ENCODE data around the gene FMNL1.

The FMNL1 gene

DNA sequence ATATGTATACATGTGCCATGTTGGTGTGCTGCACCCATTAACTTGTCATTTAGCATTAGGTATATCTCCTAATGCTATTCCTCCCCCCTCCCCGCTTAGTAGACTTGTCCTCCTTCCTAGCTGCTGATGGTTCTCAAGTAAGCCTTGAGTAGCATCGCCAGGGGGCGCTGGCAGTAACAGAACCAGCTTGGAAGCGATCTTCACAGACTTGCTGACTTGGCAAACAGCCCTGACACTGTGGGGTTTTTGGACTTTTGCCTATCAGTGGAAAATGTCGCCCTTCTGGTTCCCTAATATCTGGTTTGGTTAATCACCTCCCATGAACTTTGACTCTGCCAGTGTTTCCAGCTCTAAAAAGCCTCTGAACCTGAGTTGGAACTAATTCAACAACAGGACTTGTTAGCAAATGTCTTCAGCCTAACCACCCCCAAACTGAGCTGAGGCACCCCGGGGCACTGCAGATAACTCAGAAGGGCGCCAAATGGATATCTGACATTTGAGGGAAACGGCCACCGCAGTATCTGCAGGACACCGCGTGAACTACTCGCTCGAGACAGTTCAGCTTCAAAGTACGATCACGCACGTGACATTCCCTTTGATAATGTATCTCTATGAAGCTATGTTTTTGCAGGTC, 55.6 kb downstream of the FMNL1 start:
- Histone ChIP-seq H3K4me3 (ENCODE audit: low read depth in 1 of 2, low read length in 2 of 2) (peak overlapping the region; percentile 12 to 35), H3K9me3 (ENCODE audit: control insufficient read depth in 1 of 2, low read length in 2 of 2) (no peaks in the 10 kb centered on the region), H3K27me3 (ENCODE audit: low read depth, low read length) (no peaks in the 10 kb centered on the region), H3K4me1 (ENCODE audit: control insufficient read depth in 1 of 2, insufficient read depth in 2 of 2, low read length in 2 of 2) (peaks cover 16 to 25% of the 10 kb centered on the region in 2 donors), H3K36me3 (ENCODE audit: control insufficient read depth in 1 of 2, insufficient read depth in 2 of 2, low read length in 2 of 2) (peaks cover 22 to 25% of the 10 kb centered on the region in 2 donors), H3K27ac (ENCODE audit: low read length) (peak overlapping the region; percentile 61)

DNA sequence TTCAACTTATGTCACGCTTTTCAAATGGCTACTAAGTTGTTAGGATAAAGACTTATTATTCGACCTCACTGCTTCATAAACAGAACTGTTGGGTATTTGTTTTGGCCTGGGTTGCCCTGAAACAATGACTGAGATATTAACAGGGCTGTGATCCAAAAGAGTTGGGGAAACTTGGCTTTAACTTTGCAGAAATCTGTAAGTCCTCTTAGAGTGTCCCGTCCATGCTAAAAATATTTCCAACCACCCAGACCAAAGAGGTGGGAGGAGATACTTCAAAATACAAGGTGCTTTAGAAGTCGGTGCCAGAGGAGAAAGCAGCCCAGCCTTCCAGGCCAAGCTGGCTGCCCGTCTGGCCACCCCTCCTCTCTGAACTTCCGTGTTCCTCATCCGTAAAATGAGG, 56.3 kb downstream of the FMNL1 start:
- Histone ChIP-seq H3K36me3 (ENCODE audit: control insufficient read depth in 1 of 2, insufficient read depth in 2 of 2, low read length in 2 of 2) (peaks cover 16 to 25% of the 10 kb centered on the region in 2 donors), H3K4me3 (ENCODE audit: low read depth in 1 of 2, low read length in 2 of 2) (peak overlapping the region; percentile 12 to 35)

DNA sequence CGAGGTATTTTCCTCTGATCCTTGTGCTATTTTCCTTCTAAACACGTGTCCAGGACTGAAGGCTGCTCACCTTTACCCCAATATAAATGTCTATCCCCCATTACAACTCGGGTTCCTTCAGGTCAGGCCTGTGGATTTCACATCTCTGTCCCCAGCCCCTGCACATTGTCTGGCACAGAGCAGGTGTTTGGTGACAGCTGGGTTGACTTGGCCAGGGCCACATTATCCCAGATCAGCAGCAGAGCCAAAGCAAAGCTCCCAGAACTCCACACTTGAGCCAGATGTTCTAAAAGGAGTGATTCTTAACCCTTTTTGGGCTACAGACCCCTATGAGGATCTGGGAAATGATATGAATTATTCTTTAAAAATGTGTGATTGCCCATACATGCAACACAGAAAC, 58.2 kb downstream of the FMNL1 start:
- Histone ChIP-seq H3K36me3 (ENCODE audit: control insufficient read depth in 1 of 2, insufficient read depth in 2 of 2, low read length in 2 of 2) (peaks cover 18 to 21% of the 10 kb centered on the region in 2 donors), H3K4me1 (ENCODE audit: control insufficient read depth in 1 of 2, insufficient read depth in 2 of 2, low read length in 2 of 2) (peaks cover 21 to 41% of the 10 kb centered on the region in 2 donors), H3K27me3 (ENCODE audit: low read depth, low read length) (no peaks in the 10 kb centered on the region), H3K4me3 (ENCODE audit: low read depth in 1 of 2, low read length in 2 of 2) (no peak overlapping the region), H3K9me3 (ENCODE audit: control insufficient read depth in 1 of 2, low read length in 2 of 2) (no peaks in the 10 kb centered on the region), H3K27ac (ENCODE audit: low read length) (no peak overlapping the region)

More for the DNA sequence above, 56.3 kb downstream of the FMNL1 start:
- peaks cover 21 to 32% of the 10 kb centered on the region in 2 donors for H3K4me1 ChIP-seq (ENCODE audit: control insufficient read depth in 1 of 2, insufficient read depth in 2 of 2, low read length in 2 of 2)
- no peaks in the 10 kb centered on the region for H3K27me3 ChIP-seq (ENCODE audit: low read depth, low read length)
- peak overlapping the region; percentile 61 for H3K27ac ChIP-seq (ENCODE audit: low read length)
- H3K9me3 ChIP-seq (ENCODE audit: control insufficient read depth in 1 of 2, low read length in 2 of 2): no peaks in the 10 kb centered on the region

DNA sequence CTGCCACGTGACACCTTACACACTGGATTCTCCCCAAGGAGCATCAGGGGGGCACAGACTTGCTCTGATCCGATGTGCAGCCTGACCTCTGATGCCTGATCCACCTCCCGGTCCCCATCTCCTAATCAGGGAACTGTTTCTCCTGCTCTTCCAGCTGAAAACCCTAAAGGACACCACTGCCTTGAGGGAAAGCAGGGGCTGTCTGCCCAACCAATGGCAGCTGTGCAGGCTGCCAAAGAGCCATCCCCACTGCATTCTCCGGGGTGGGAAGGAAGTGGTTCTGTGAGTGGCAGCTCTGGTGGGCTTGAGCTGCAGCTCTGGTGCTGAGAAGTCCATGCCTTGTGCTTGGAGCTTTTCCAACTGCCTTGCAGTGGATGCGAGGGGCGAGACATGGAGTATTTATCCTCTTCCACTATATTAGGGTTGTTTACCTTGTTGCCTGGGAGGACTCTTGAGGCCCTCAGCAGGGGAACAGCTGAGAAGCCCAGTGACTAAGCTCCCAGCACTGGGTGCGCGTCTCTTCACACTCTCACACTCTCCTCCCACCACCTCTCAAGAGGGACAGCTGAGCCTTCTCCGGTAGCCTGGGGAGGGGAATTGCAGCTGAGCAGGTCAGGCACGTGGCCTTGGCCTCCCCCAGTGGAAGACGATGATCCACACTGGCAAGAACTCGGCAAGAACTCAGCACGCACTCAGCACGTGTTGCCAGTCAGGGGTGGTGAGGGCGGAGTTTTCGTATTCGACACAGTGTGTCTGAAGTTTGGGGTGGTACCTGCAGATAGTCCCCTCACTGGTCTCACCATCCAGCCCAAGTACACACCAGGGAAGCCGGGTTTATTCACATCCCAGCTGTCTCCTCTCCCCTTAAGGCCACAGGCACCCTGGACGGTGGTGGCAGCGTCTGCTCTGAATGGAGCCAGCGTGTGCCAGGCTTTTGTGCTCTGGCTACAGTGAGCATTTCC, 61.3 kb downstream of the FMNL1 start:
- peaks cover 17 to 41% of the 10 kb centered on the region in 2 donors for H3K4me1 ChIP-seq (ENCODE audit: control insufficient read depth in 1 of 2, insufficient read depth in 2 of 2, low read length in 2 of 2)

DNA sequence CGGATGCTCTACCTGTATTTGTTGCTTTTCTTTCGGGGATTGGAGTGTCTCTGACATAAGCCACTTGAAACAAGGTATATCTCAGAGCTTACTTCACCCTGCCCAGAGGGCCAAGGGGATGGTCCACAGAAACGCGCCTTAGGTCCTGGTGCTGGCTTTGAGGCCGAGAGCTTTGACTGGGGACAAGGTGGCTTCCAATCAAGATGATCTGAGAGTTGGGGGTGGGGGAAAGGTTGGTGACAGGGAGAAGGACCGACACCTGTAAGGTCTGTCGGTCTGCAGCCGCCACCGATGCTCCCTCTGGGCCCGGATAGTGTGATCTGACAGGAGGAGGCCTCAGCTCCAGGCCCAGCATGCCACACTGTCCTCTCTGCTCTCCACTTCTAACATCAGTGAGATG, 62.0 kb downstream of the FMNL1 start:
- H3K27me3 ChIP-seq (ENCODE audit: low read depth, low read length): no peaks in the 10 kb centered on the region
- no peaks in the 10 kb centered on the region for H3K9me3 ChIP-seq (ENCODE audit: control insufficient read depth in 1 of 2, low read length in 2 of 2)
- peaks cover 36 to 40% of the 10 kb centered on the region in 2 donors for H3K36me3 ChIP-seq (ENCODE audit: control insufficient read depth in 1 of 2, insufficient read depth in 2 of 2, low read length in 2 of 2)
- peak overlapping the region; percentile 79 for H3K27ac ChIP-seq (ENCODE audit: low read length)
- H3K4me1 ChIP-seq (ENCODE audit: control insufficient read depth in 1 of 2, insufficient read depth in 2 of 2, low read length in 2 of 2): peaks cover 11 to 40% of the 10 kb centered on the region in 2 donors
- no peak overlapping the region for H3K4me3 ChIP-seq (ENCODE audit: low read depth in 1 of 2, low read length in 2 of 2)

More for the DNA sequence above, 61.3 kb downstream of the FMNL1 start:
- Histone ChIP-seq H3K36me3 (ENCODE audit: control insufficient read depth in 1 of 2, insufficient read depth in 2 of 2, low read length in 2 of 2) (peaks cover 36 to 40% of the 10 kb centered on the region in 2 donors), H3K27ac (ENCODE audit: low read length) (peak overlapping the region; percentile 79), H3K4me3 (ENCODE audit: low read depth in 1 of 2, low read length in 2 of 2) (peak overlapping the region in 1 of 2 donors; percentile 27), H3K9me3 (ENCODE audit: control insufficient read depth in 1 of 2, low read length in 2 of 2) (no peaks in the 10 kb centered on the region), H3K27me3 (ENCODE audit: low read depth, low read length) (no peaks in the 10 kb centered on the region)

DNA sequence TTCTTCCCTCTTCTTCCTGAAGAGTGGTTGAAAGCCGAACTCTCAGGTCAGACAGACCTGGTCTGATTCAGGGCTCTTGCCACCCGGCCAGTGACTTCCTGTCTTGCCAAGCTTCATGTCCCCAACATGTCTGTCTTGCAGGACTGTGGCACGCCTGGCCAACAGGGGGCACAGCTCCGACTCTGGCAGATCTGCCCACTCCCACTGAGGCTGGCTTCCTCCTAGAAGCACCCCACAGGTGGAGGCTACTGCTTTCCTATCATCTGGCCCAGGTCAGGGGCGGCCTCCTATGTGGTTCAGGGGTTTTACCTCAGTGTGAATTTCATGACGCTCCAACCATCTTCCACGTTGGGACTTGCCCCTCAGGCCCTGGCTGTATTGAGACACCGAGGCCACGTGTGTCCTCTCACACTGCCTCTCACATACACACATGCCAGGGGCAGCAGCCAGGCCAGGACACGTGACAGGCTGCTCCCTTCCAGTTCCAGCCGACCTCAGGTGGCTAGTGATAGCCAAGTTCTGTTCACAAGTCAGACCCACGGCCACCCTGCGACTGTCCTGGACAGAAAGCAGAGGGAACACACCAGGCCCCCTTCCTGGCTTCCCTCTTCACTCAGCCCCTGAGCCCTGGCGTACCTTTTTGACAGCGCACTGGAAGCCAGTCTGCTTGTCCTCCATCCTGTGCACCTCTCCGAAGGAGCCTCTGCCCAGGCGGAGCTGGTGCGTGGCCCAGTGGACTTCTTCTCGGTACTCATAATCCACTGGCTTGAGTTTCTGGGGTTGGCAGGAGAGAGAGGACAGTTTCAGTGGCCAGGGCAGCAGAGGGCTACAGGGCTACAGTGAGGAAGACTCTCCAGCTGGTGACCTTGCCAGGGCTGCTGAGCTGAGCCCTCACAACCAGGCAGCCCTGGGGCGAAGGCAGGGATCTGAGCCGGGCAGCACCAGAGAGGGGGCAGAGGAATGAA, 62.8 kb downstream of the FMNL1 start:
- Histone ChIP-seq H3K36me3 (ENCODE audit: control insufficient read depth in 1 of 2, insufficient read depth in 2 of 2, low read length in 2 of 2) (peaks cover 36 to 43% of the 10 kb centered on the region in 2 donors), H3K27ac (ENCODE audit: low read length) (peak overlapping the region; percentile 79), H3K27me3 (ENCODE audit: low read depth, low read length) (no peaks in the 10 kb centered on the region), H3K4me1 (ENCODE audit: control insufficient read depth in 1 of 2, insufficient read depth in 2 of 2, low read length in 2 of 2) (peaks cover 16 to 47% of the 10 kb centered on the region in 2 donors), H3K9me3 (ENCODE audit: control insufficient read depth in 1 of 2, low read length in 2 of 2) (no peaks in the 10 kb centered on the region), H3K4me3 (ENCODE audit: low read depth in 1 of 2, low read length in 2 of 2) (no peak overlapping the region)

DNA sequence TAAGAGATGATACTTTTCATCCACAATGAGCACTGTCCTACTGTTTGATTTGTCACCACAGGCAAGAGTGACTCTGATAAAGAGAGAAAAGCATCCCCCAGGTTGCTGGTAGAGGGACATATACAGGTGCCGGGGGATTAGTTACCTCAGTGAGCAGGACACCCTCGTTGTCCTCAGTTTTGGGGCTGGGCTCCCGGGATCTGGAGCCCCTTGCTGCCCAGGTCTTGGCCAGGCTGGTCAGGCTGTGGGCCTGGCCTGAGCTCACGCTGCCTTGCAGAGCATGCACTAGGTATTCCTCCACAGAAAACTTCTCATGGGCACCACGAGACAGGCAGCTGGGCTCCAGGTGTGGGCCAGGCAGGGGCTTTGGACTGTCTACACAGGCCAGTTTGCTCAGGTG, 64.6 kb downstream of the FMNL1 start:
- H3K27me3 ChIP-seq (ENCODE audit: low read depth, low read length): no peaks in the 10 kb centered on the region
- H3K27ac ChIP-seq (ENCODE audit: low read length): no peak overlapping the region
- H3K9me3 ChIP-seq (ENCODE audit: control insufficient read depth in 1 of 2, low read length in 2 of 2): no peaks in the 10 kb centered on the region
- H3K4me3 ChIP-seq (ENCODE audit: low read depth in 1 of 2, low read length in 2 of 2): no peak overlapping the region
- peaks cover 31 to 65% of the 10 kb centered on the region in 2 donors for H3K4me1 ChIP-seq (ENCODE audit: control insufficient read depth in 1 of 2, insufficient read depth in 2 of 2, low read length in 2 of 2)
- peaks cover 41 to 43% of the 10 kb centered on the region in 2 donors for H3K36me3 ChIP-seq (ENCODE audit: control insufficient read depth in 1 of 2, insufficient read depth in 2 of 2, low read length in 2 of 2)

DNA sequence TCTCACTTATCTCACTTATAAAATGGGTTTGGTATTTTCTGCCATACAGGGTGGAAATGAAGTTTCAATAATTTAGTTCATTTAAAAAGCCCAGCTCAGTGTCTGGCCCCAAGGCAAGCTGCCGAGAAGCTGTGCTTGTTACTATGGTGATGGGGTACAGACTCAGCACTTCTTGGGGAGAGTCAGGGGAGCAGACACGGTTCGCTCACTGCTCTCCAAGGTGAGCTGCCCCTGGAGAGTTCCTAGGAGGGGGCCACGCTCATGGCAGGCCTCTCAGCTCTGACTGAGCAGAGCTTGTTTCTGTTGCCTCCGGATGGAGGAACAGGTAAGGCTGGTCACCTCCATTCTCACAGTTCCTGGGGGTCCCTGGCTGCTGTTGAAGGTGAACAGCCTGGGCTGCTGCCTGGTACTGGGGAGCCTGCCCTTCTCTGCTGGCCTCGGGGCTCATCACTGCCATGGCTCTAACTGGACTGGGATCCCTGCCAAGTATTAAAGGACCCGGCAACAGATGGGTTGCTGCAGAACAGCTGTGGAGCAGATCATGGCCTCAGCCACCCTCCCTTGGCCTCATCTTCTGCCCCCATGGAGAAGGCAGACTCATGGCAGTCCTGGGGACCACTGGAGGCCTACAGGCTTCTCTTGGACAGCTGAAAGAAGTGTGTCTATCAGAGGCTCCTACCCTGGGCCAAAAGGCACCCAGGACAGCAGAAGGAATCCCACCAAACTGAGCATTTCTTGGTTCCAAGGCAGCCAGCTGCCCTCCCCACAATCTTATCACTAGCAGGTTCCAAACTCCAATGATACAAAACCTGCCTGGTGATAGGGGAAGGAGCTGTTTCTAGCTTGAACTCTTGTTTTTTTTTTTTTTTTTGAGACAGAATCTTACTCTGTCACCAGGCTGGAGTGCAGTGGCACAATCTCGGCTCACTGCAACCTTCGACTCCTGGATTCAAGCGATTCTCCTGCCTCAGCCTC, 66.1 kb downstream of the FMNL1 start:
- Histone ChIP-seq H3K27ac (ENCODE audit: low read length) (peak overlapping the region; percentile 79), H3K4me1 (ENCODE audit: control insufficient read depth in 1 of 2, insufficient read depth in 2 of 2, low read length in 2 of 2) (peaks cover 42 to 73% of the 10 kb centered on the region in 2 donors), H3K27me3 (ENCODE audit: low read depth, low read length) (no peaks in the 10 kb centered on the region), H3K36me3 (ENCODE audit: control insufficient read depth in 1 of 2, insufficient read depth in 2 of 2, low read length in 2 of 2) (peaks cover 41 to 42% of the 10 kb centered on the region in 2 donors), H3K9me3 (ENCODE audit: control insufficient read depth in 1 of 2, low read length in 2 of 2) (no peaks in the 10 kb centered on the region), H3K4me3 (ENCODE audit: low read depth in 1 of 2, low read length in 2 of 2) (peak overlapping the region in 1 of 2 donors; percentile 6)

DNA sequence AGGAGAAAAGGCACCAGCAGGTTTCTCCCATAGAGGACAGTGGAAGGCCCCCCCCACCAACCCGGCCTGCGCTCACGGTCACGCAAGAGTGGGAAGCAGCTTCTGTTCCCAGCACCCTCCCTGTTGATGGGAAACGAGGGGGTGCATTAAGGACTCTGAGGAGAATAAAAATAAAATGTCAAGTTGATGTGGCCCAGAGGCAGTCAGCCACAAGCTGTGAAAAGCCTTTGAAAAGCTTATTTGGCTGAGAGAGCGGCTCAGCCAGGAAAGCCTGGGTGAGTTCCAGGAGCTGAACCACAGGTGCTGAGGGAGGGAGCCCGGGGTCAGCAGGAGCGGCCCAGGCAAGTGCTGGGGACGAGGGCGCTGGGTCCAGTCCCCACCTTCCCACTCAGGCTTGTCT, 67.1 kb downstream of the FMNL1 start:
- no peaks in the 10 kb centered on the region for H3K27me3 ChIP-seq (ENCODE audit: low read depth, low read length)
- H3K4me3 ChIP-seq (ENCODE audit: low read depth in 1 of 2, low read length in 2 of 2): peak overlapping the region in 1 of 2 donors; percentile 6
- peaks cover 33 to 34% of the 10 kb centered on the region in 2 donors for H3K36me3 ChIP-seq (ENCODE audit: control insufficient read depth in 1 of 2, insufficient read depth in 2 of 2, low read length in 2 of 2)
- peak overlapping the region; percentile 79 for H3K27ac ChIP-seq (ENCODE audit: low read length)
- H3K9me3 ChIP-seq (ENCODE audit: control insufficient read depth in 1 of 2, low read length in 2 of 2): no peaks in the 10 kb centered on the region
- H3K4me1 ChIP-seq (ENCODE audit: control insufficient read depth in 1 of 2, insufficient read depth in 2 of 2, low read length in 2 of 2): peaks cover 51 to 75% of the 10 kb centered on the region in 2 donors

Measured in muscle layer of duodenum (tissue), 2 donors.